ENCODE measurements around the gene GJB4. TPM values are rescaled to one million over a fixed set of nuclear protein-coding genes. Genes with fewer than 3 reads are reported as not detected.

Gene GJB4
- total RNA-seq, 2 experiments from 2014 or later: not detected

- CTCF ChIA-PET: interaction anchor here (0.9 to 1.7 kb wide), 3 partner anchors 9 to 61 kb away, joined by 3 to 5 read pairs (median 4); no protein-coding TSS in a partner anchor
- H3K27me3 Mint-ChIP-seq: peaks cover 40% of the 10 kb centered on the region
These were observed 28.2 kb downstream of the GJB4 start for GRCh38 chr1:34787461-34788420.

GRCh38 chr1:34790985-34791384 is 31.4 kb downstream of the GJB4 start:
- ChIA-PET CTCF (no interaction called here), POLR2A (no interaction called here)
- Mint-ChIP-seq H3K27ac (no peak overlapping the region), H3K27me3 (peaks cover 28% of the 10 kb centered on the region), H3K4me1 (ENCODE audit: low read depth) (peaks cover 7% of the 10 kb centered on the region), H3K36me3 (ENCODE audit: low read depth) (no peaks in the 10 kb centered on the region), H3K9me3 (no peaks in the 10 kb centered on the region), H3K4me3 (no peak overlapping the region)
- ATAC-seq (no peak), DNase-seq (no peak)
- intact Hi-C loops (cut with micrococcal nuclease): no loop called here
- TF ChIP-seq CTCF (IDR thresholded peaks at IDR 0.05): no peak

More at GRCh38 chr1:34787461-34788420, 28.2 kb downstream of the GJB4 start:
- TF ChIP-seq CTCF (IDR thresholded peaks at IDR 0.05): peak; percentile 34
- Mint-ChIP-seq H3K9me3 (no peaks in the 10 kb centered on the region), H3K4me1 (ENCODE audit: low read depth) (peaks cover 7% of the 10 kb centered on the region), H3K36me3 (ENCODE audit: low read depth) (no peaks in the 10 kb centered on the region), H3K4me3 (no peak overlapping the region), H3K27ac (no peak overlapping the region)
- intact Hi-C loops (cut with micrococcal nuclease): no loop called here
- POLR2A ChIA-PET: interaction anchor here (0.7 to 0.8 kb wide), 2 partner anchors 228 to 414 kb away, joined by 3 read pairs; no protein-coding TSS in a partner anchor
- DNase-seq (peak; percentile 33), ATAC-seq (no peak)

GRCh38 chr1:34792424-34792823 is 32.9 kb downstream of the GJB4 start:
- ChIA-PET POLR2A (no interaction called here), CTCF (no interaction called here)
- Mint-ChIP-seq H3K4me3 (peak overlapping the region; percentile 38), H3K27me3 (peaks cover 24% of the 10 kb centered on the region), H3K9me3 (no peaks in the 10 kb centered on the region), H3K36me3 (ENCODE audit: low read depth) (no peaks in the 10 kb centered on the region), H3K4me1 (ENCODE audit: low read depth) (peaks cover 7% of the 10 kb centered on the region), H3K27ac (no peak overlapping the region)
- DNase-seq (no peak), ATAC-seq (no peak)
- intact Hi-C loops (cut with micrococcal nuclease): no loop called here
- TF ChIP-seq CTCF (IDR thresholded peaks at IDR 0.05): no peak

- peaks cover 21% of the 10 kb centered on the region for H3K27me3 Mint-ChIP-seq
- DNase-seq (peak; percentile 27), ATAC-seq (peak; percentile 41)
- no peaks in the 10 kb centered on the region for H3K9me3 Mint-ChIP-seq
- peak within 1 kb of the TSS; percentile 38 for H3K4me3 Mint-ChIP-seq
- ChIA-PET POLR2A (interaction anchor here (0.7 kb wide), 1 partner anchor 65 kb away, joined by 4 read pairs; no protein-coding TSS in a partner anchor), CTCF (no interaction called here)
- no peak for TF ChIP-seq CTCF (IDR thresholded peaks at IDR 0.05)
- H3K4me1 Mint-ChIP-seq (ENCODE audit: low read depth): peaks cover 7% of the 10 kb centered on the region
- H3K27ac Mint-ChIP-seq: no peak within 1 kb of the TSS
- no peaks in the 10 kb centered on the region for H3K36me3 Mint-ChIP-seq (ENCODE audit: low read depth)
- intact Hi-C loops (cut with micrococcal nuclease): no loop called here
These were observed 33.6 kb downstream of the GJB4 start, which contains the start of gene GJA4 for GRCh38 chr1:34792868-34793727. TSS of gene GJA4 (plus strand) at chr1:34792999. CDS start at chr1:34794214, 1,215 bp downstream.
